Measurements from ENCODE around the gene PLRG1.

DNA sequence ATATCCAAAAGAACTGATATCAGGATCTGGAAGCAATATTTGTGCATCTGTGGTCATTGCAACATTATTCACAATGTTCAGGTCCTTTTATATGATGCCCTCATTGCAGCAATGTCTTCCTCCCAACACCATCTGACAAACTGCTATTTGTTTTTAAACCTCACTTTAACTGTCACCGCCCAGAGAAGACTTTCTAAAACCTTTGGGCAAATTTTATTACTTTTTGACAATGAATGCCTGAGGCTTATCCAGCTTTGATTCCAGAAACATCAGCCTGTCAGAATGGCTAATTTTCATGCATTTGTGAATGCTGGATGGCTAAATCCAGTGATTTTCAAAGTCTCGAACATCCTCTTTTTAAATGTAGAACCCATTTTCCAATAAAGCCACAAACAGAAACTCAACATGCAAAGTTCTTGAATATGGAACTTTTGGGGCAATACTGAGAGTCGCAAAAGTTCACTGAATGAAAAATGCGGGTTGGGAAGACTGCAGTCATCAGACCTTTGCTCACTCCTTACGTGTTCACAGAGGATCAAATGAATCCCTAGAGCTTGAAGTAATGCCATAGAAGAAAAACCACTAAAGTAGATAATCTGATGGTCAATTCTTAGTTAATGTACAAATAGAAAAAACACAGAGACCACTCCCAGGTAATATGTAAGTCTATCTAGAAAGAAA lies 23.1 kb upstream of the PLRG1 start:
- TF ChIP-seq, protein P1, sequence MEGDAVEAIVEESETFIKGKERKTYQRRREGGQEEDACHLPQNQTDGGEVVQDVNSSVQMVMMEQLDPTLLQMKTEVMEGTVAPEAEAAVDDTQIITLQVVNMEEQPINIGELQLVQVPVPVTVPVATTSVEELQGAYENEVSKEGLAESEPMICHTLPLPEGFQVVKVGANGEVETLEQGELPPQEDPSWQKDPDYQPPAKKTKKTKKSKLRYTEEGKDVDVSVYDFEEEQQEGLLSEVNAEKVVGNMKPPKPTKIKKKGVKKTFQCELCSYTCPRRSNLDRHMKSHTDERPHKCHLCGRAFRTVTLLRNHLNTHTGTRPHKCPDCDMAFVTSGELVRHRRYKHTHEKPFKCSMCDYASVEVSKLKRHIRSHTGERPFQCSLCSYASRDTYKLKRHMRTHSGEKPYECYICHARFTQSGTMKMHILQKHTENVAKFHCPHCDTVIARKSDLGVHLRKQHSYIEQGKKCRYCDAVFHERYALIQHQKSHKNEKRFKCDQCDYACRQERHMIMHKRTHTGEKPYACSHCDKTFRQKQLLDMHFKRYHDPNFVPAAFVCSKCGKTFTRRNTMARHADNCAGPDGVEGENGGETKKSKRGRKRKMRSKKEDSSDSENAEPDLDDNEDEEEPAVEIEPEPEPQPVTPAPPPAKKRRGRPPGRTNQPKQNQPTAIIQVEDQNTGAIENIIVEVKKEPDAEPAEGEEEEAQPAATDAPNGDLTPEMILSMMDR (conservative IDR thresholded peaks at IDR 0.05; ENCODE audit: low read length) = no peak
- no peak for TF ChIP-seq EZH2phosphoT487 (IDR thresholded peaks at IDR 0.05; ENCODE audit: borderline replicate concordance, low read depth, low read length)

Measured in OCI-LY7 (cell line).